ENCODE results near the gene TNFRSF1A. TPM values are rescaled to one million over a fixed set of nuclear protein-coding genes. Genes with fewer than 3 reads are reported as not detected.
A peak's percentile ranks its signal among the peaks of the same experiment; 100 is the strongest.

TNFRSF1A gene
- total RNA-seq, 4 donors from 2014 or later, result 229 to 317 (median 258) TPM

DNA sequence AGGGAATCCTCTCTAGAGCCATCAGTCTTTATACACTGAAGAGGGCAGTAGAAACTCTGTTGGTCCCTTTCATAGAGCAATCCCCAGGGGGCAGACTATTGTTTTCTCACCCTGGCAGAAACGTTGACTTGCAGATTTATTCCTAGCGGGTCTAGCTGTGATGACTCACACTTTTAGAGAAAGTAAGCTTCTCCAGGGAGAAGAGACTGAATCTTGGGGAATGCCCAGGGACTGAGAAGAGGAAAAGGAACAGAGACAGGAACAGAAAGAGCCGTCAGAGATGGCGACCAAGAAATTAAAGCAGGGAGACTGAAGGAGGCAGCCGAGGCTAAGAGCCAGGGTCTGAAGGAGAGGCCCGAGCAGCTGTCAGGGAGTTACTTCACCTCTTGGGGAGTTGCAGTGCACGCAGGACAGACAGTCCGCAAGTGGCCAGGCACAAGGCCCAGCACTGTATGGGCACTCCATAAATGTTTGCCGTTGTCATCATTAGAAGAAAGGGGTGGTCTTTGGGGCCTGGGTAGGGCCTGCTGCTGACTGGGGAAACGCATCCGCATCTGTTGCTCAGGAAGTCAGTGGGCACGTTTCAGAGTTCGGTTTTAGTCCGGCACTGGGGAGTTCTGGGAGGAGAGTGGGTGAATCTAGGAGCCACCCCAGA is 18.4 kb downstream of the TNFRSF1A start:
- 32% methylated on average over 14 of the region's 14 CpGs; no CpG with 5 or more reads in 1 of the 2 donors for WGBS, 2 donors (ENCODE audit: low coverage in 1 of 2)
- Histone ChIP-seq H3K27me3 (no peaks in the 10 kb centered on the region), H3K9me3 (no peaks in the 10 kb centered on the region), H3K36me3 (peaks cover 0 to 5% (median 1%) of the 10 kb centered on the region in 4 donors), H3K4me3 (peak overlapping the region in 1 of 4 donors; percentile 4), H3K27ac (peak overlapping the region; percentile 81 to 85 (median 83)), H3K4me1 (peaks cover 12 to 58% (median 36%) of the 10 kb centered on the region in 4 donors)
- TF ChIP-seq POLR2A (IDR thresholded peaks at IDR 0.05) (peak; percentile 36), EP300 (IDR thresholded peaks at IDR 0.05; ENCODE audit: low read depth) (no peak), POLR2AphosphoS5 (IDR thresholded peaks at IDR 0.05) (peak in 2 of 3 donors; percentile 44 to 49)
- TF ChIP-seq, protein P1, sequence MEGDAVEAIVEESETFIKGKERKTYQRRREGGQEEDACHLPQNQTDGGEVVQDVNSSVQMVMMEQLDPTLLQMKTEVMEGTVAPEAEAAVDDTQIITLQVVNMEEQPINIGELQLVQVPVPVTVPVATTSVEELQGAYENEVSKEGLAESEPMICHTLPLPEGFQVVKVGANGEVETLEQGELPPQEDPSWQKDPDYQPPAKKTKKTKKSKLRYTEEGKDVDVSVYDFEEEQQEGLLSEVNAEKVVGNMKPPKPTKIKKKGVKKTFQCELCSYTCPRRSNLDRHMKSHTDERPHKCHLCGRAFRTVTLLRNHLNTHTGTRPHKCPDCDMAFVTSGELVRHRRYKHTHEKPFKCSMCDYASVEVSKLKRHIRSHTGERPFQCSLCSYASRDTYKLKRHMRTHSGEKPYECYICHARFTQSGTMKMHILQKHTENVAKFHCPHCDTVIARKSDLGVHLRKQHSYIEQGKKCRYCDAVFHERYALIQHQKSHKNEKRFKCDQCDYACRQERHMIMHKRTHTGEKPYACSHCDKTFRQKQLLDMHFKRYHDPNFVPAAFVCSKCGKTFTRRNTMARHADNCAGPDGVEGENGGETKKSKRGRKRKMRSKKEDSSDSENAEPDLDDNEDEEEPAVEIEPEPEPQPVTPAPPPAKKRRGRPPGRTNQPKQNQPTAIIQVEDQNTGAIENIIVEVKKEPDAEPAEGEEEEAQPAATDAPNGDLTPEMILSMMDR (IDR thresholded peaks at IDR 0.05), result peak; percentile 36 to 62 (median 47)
- in situ Hi-C loops (cut with MboI; ENCODE audit: low pct_ligation_motif_present in 1 of 4, low pct_unique_long_range_greater_than_20kb in 1 of 4, low sequenced_read_pairs in 3 of 4) (no loop called here), intact Hi-C loops (cut with DNase I; ENCODE audit: low total_unique reads) (loop anchor here (5.0 to 10.0 kb wide), 2 partner anchors 144 to 211 kb away; partner anchors contain the start of gene GAPDH)
- DNase-seq, result no peak

DNA sequence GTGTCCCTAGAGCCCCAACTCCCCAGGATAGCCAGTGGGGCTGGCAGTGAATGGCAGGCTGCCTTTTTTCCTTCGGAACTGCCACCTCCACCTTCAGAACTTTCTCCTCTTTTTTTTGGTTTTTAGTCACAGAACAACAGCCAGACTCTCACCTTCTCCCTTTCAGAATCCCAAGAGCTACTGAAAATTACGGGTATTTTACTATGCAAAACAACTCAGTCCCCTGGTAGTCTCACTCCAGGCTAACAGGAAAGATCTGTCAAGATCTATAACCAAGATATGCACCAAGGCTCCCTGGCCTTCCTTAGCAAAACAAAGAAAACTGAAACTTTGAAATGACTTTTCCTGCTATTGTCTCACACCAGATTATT is 18.9 kb downstream of the TNFRSF1A start:
- intact Hi-C loops (cut with DNase I; ENCODE audit: low total_unique reads), result loop anchor here (5.0 to 10.0 kb wide), 2 partner anchors 144 to 212 kb away; partner anchors contain the start of gene GAPDH
- no peak overlapping the region for H3K4me3 ChIP-seq
- TF ChIP-seq, protein P1 (IDR thresholded peaks at IDR 0.05), result no peak
- TF ChIP-seq POLR2A (IDR thresholded peaks at IDR 0.05) (no peak), EP300 (IDR thresholded peaks at IDR 0.05; ENCODE audit: low read depth) (no peak), POLR2AphosphoS5 (IDR thresholded peaks at IDR 0.05) (no peak)
- in situ Hi-C loops (cut with MboI; ENCODE audit: low pct_ligation_motif_present in 1 of 4, low pct_unique_long_range_greater_than_20kb in 1 of 4, low sequenced_read_pairs in 3 of 4), result no loop called here
- H3K36me3 ChIP-seq, result peaks cover 0 to 5% (median 0%) of the 10 kb centered on the region in 4 donors
- peaks cover 12 to 54% (median 33%) of the 10 kb centered on the region in 4 donors for H3K4me1 ChIP-seq
- H3K27ac ChIP-seq, result peak overlapping the region; percentile 81 to 85 (median 83)
- 42 to 56% methylated on average over 2 of the region's 2 CpGs for WGBS, 2 donors (ENCODE audit: low coverage in 1 of 2)
- no peaks in the 10 kb centered on the region for H3K9me3 ChIP-seq
- no peak for DNase-seq
- no peaks in the 10 kb centered on the region for H3K27me3 ChIP-seq

DNA sequence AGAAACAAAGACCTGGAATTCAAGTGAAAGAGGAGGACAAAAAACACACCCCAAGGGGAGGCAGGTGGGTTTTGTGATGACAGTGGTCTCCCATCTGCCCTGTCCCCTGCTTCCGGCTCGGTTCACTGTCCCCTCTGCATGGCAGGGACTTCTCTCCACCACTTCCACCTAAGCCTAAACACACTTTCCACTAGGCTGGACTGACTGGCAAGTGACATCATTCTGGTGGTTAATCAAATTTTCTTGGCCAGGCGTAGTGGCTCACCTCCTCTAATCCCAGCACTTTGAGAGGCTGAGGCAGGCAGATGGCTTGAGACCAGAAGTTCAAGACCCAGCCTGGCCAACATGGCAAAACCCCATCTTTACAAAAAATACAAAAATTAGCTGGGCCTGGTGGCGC is 19.5 kb downstream of the TNFRSF1A start:
- H3K27me3 ChIP-seq, result no peaks in the 10 kb centered on the region
- intact Hi-C loops (cut with DNase I; ENCODE audit: low total_unique reads), result loop anchor here (5.0 to 10.0 kb wide), 2 partner anchors 145 to 212 kb away; partner anchors contain the start of gene GAPDH
- in situ Hi-C loops (cut with MboI; ENCODE audit: low pct_ligation_motif_present in 1 of 4, low pct_unique_long_range_greater_than_20kb in 1 of 4, low sequenced_read_pairs in 3 of 4), result no loop called here
- peaks cover 0 to under 1% (median 0%) of the 10 kb centered on the region in 4 donors for H3K36me3 ChIP-seq
- peak overlapping the region; percentile 81 to 85 (median 83) for H3K27ac ChIP-seq
- no peak for DNase-seq
- H3K4me3 ChIP-seq, result no peak overlapping the region
- H3K4me1 ChIP-seq, result peaks cover 12 to 48% (median 27%) of the 10 kb centered on the region in 4 donors
- WGBS, 2 donors (ENCODE audit: low coverage in 1 of 2), result 86% methylated on average over 4 of the region's 4 CpGs; no CpG with 5 or more reads in 1 of the 2 donors
- peak in 1 of 3 donors; percentile 27 for TF ChIP-seq POLR2AphosphoS5 (IDR thresholded peaks at IDR 0.05)
- no peak for TF ChIP-seq EP300 (IDR thresholded peaks at IDR 0.05; ENCODE audit: low read depth)
- no peaks in the 10 kb centered on the region for H3K9me3 ChIP-seq

DNA sequence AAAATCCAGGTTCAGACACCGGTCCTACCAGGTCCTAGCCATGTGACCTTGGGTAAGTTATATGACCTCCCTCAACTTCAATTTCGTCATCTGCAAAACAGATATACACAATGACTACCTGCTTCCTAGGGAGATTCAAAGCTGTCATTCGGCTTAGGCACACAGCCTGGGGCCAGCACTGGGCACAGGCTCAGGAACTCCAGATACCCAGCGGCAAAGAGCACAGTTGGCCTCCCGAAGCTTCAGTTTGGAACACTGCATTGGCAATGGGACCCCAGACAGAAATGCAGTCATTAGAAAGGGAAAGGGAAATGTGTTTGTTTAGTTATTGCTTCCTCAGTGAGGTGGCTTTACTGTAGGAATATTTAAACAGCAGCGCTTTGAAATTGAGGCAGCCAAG is 20.0 kb downstream of the TNFRSF1A start:
- Histone ChIP-seq H3K4me1 (peaks cover 12 to 43% (median 23%) of the 10 kb centered on the region in 4 donors), H3K27me3 (no peaks in the 10 kb centered on the region), H3K27ac (peak overlapping the region; percentile 81 to 85 (median 83)), H3K4me3 (no peak overlapping the region), H3K9me3 (no peaks in the 10 kb centered on the region), H3K36me3 (no peaks in the 10 kb centered on the region)
- TF ChIP-seq POLR2AphosphoS5 (IDR thresholded peaks at IDR 0.05), result peak in 1 of 3 donors; percentile 25
- TF ChIP-seq, protein P1 (IDR thresholded peaks at IDR 0.05), result no peak
- intact Hi-C loops (cut with DNase I; ENCODE audit: low total_unique reads) (loop anchor here (5.0 to 10.0 kb wide), 2 partner anchors 145 to 213 kb away; partner anchors contain the start of gene GAPDH), in situ Hi-C loops (cut with MboI; ENCODE audit: low pct_ligation_motif_present in 1 of 4, low pct_unique_long_range_greater_than_20kb in 1 of 4, low sequenced_read_pairs in 3 of 4) (no loop called here)
- DNase-seq, result no peak
- 75 to 76% methylated on average over 3 to 6 of the region's 6 CpGs for WGBS, 2 donors (ENCODE audit: low coverage in 1 of 2)

Data from transverse colon (tissue), 4 donors.